AG04450 (cell line): Measurements from ENCODE around the gene NEDD4L. TPM values are rescaled to one million over a fixed set of nuclear protein-coding genes. Genes with fewer than 3 reads are reported as not detected.

ENCODE experiments used
- CTCF ChIA-PET: fragments of 300-600, 350-600 bp; formaldehyde crosslinking; extraction: SDS; loops from one replicate; lab custom pipeline; 2022; ENCODE audit warnings: antibody characterized with exemption, inconsistent platforms; lab: Charles Lee
- POLR2A ChIA-PET: fragments of 350-600 bp; formaldehyde crosslinking; extraction: SDS; loops from one replicate; lab custom pipeline; 2021; ENCODE audit warnings: antibody characterized with exemption, inconsistent platforms; lab: Yijun Ruan, JAX
- DNase-seq: peaks from one replicate; pipeline ENCODE4 v3.0.0-alpha.2; 2011; ENCODE audit warnings: low read depth, low spot score
- H3K27ac ChIP-seq: one replicate; pipeline ENCODE4 v1.5.1; 2012; ENCODE audit warnings: low read depth, low read length, control low read depth
- H3K27me3 ChIP-seq: one replicate; pipeline ENCODE4 v1.6.0; 2012; ENCODE audit warnings: low read length; ENCODE audit not compliant: control insufficient read depth, insufficient read depth
- H3K4me3 ChIP-seq: 2 replicates; pipeline ENCODE4 v1.5.1; 2011; ENCODE audit warnings: mild to moderate bottlenecking, low read depth, low read length, control low read depth
- H3K9me3 ChIP-seq: 2 replicates; pipeline ENCODE4 v1.5.1; 2012; ENCODE audit warnings: low read length; ENCODE audit not compliant: control insufficient read depth, insufficient read depth
- CTCF ChIP-seq: IDR thresholded peaks from 2 replicates; pipeline ENCODE4 v1.5.1; 2011; ENCODE audit warnings: low read depth, low read length, control low read depth, inconsistent platforms
- polyA plus RNA-seq: library from polyadenylated mRNA; depleted of rRNA; stranded (reverse); fragments of >200 nt; gene quantifications from 2 replicates; pipeline ENCODE4 v1.2.3, GENCODE V29; 2011

NEDD4L gene
- polyA plus RNA-seq, 1 experiment, result 15.0 TPM

GRCh38 chr18:58212274-58212673 lies 168.2 kb downstream of the NEDD4L start:
- H3K27me3 ChIP-seq, result no peaks in the 10 kb centered on the region
- ChIA-PET POLR2A (no interaction called here), CTCF (interaction anchor here (1.1 kb wide), 1 partner anchor 169 kb away, joined by 4 read pairs; the partner anchor contains the start of gene NEDD4L)
- no peak for TF ChIP-seq CTCF
- H3K4me3 ChIP-seq, result no peak overlapping the region
- no peak for DNase-seq
- H3K9me3 ChIP-seq, result no peaks in the 10 kb centered on the region
- no peak overlapping the region for H3K27ac ChIP-seq

- DNase-seq, result peak; percentile 70
- CTCF ChIA-PET, result interaction anchor here (1.4 kb wide), 1 partner anchor 32 kb away, joined by 8 read pairs; no protein-coding TSS in a partner anchor
- POLR2A ChIA-PET, result no interaction called here
- Histone ChIP-seq H3K27me3 (no peaks in the 10 kb centered on the region), H3K9me3 (no peaks in the 10 kb centered on the region), H3K27ac (peak overlapping the region; percentile 69), H3K4me3 (no peak overlapping the region)
- no peak for TF ChIP-seq CTCF
These were observed 169.4 kb downstream of the NEDD4L start for GRCh38 chr18:58213440-58213839.

GRCh38 chr18:58215011-58215410 lies 171.0 kb downstream of the NEDD4L start:
- Histone ChIP-seq H3K27ac (no peak overlapping the region), H3K27me3 (no peaks in the 10 kb centered on the region), H3K9me3 (no peaks in the 10 kb centered on the region), H3K4me3 (no peak overlapping the region)
- DNase-seq, result no peak
- TF ChIP-seq CTCF, result no peak
- ChIA-PET POLR2A (no interaction called here), CTCF (interaction anchor here (0.7 kb wide), 1 partner anchor 79 kb away, joined by 7 read pairs; no protein-coding TSS in a partner anchor)

- no peak overlapping the region for H3K27ac ChIP-seq
- no peak for TF ChIP-seq CTCF
- ChIA-PET CTCF (no interaction called here), POLR2A (no interaction called here)
- H3K27me3 ChIP-seq, result no peaks in the 10 kb centered on the region
- no peak for DNase-seq
- H3K4me3 ChIP-seq, result no peak overlapping the region
- H3K9me3 ChIP-seq, result no peaks in the 10 kb centered on the region
These were observed 172.1 kb downstream of the NEDD4L start for GRCh38 chr18:58216071-58216481.

- H3K4me3 ChIP-seq, result no peak overlapping the region
- no peak overlapping the region for H3K27ac ChIP-seq
- no peaks in the 10 kb centered on the region for H3K27me3 ChIP-seq
- no peak for TF ChIP-seq CTCF
- ChIA-PET POLR2A (no interaction called here), CTCF (interaction anchor here (1.2 kb wide), 1 partner anchor 36 kb away, joined by 3 read pairs; no protein-coding TSS in a partner anchor)
- DNase-seq, result no peak
- H3K9me3 ChIP-seq, result no peaks in the 10 kb centered on the region
These were observed 173.0 kb downstream of the NEDD4L start for GRCh38 chr18:58217052-58217451.
